ENCODE data around the gene TUT1.

DNA sequence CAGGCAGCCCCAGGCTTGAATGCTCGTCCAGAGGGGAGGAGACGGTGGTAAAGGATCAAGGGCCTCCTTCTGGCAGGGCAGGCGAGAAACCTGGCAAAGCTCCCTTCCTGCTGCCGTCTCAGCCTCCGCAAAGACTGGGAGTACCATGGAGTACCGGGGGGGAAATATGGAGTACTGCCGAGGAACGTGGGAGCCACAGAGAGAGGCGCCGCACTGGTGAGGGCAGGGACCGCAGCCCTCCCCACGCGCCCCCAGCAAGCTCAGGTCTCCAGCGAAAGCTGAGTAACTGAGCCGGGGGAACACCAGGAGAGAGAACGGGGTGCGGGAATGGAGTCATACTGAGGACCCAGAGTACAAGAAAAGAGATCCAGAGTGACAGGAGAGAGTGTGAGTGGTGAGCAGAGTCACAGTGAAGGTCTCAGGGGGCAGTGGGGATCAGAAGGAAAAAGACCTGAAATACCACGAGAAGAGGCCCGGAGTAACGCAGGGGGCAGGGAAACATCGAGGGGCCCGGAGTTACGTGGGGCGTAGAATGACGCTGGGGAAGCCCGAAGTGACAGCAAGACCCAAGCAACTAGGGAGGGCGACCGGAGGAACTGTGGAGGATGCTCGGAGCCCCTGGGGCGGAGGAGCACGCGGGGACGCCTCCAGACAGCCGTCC is 20.5 kb upstream of the TUT1 start:
- TF ChIP-seq, protein P1, sequence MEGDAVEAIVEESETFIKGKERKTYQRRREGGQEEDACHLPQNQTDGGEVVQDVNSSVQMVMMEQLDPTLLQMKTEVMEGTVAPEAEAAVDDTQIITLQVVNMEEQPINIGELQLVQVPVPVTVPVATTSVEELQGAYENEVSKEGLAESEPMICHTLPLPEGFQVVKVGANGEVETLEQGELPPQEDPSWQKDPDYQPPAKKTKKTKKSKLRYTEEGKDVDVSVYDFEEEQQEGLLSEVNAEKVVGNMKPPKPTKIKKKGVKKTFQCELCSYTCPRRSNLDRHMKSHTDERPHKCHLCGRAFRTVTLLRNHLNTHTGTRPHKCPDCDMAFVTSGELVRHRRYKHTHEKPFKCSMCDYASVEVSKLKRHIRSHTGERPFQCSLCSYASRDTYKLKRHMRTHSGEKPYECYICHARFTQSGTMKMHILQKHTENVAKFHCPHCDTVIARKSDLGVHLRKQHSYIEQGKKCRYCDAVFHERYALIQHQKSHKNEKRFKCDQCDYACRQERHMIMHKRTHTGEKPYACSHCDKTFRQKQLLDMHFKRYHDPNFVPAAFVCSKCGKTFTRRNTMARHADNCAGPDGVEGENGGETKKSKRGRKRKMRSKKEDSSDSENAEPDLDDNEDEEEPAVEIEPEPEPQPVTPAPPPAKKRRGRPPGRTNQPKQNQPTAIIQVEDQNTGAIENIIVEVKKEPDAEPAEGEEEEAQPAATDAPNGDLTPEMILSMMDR (IDR thresholded peaks at IDR 0.05; ENCODE audit: insufficient read depth, low read length, poor library complexity, severe bottlenecking) = no peak
- no peak for TF ChIP-seq EZH2phosphoT487 (conservative IDR thresholded peaks at IDR 0.05; ENCODE audit: low read length)
